ENCODE data around the gene BICDL2.
"Not testable (repeated sequence)": the region's sequence is repeated elsewhere in the genome, so short reads cannot be mapped to it uniquely, and the experiment has no call there.

Gene BICDL2

DNA sequence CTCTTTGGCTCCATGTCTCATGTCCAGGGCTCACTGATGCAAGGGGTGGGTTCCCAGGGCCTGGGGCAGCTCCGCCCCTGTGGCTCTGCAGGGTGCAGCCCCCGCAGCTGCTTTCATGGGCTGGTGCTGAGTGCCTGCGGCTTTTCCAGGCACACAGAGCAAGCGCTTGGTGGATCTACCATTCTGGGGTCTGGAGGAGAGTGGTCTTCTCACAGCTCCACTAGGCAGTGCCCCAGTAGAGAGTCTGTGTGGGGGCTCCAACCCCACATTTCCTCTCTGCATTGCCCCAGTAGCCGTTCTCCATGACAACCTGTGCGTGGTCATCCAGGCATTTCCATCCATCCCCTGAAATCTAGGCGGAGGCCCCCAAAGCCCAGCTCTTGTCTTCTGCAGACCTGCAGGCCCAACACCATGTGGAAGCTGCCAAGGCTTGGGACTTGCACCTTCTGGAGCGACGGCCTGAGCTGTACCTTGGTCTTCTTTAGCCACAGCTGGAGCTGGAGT, 33.9 kb upstream of the BICDL2 start:
- no peak for DNase-seq (ENCODE audit: low read depth)
- TF ChIP-seq, protein P1, sequence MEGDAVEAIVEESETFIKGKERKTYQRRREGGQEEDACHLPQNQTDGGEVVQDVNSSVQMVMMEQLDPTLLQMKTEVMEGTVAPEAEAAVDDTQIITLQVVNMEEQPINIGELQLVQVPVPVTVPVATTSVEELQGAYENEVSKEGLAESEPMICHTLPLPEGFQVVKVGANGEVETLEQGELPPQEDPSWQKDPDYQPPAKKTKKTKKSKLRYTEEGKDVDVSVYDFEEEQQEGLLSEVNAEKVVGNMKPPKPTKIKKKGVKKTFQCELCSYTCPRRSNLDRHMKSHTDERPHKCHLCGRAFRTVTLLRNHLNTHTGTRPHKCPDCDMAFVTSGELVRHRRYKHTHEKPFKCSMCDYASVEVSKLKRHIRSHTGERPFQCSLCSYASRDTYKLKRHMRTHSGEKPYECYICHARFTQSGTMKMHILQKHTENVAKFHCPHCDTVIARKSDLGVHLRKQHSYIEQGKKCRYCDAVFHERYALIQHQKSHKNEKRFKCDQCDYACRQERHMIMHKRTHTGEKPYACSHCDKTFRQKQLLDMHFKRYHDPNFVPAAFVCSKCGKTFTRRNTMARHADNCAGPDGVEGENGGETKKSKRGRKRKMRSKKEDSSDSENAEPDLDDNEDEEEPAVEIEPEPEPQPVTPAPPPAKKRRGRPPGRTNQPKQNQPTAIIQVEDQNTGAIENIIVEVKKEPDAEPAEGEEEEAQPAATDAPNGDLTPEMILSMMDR (IDR thresholded peaks at IDR 0.05; ENCODE audit: insufficient read depth, low read depth, low read length, missing control alignments): no peak
- H3K4me3 ChIP-seq (ENCODE audit: low read depth, low read length): no peak overlapping the region

GRCh38 chr16:3069146-3069545, 32.4 kb upstream of the BICDL2 start:
- DNase-seq (ENCODE audit: low read depth); H3K4me3 ChIP-seq (ENCODE audit: low read depth, low read length): not testable (repeated sequence)

GRCh38 chr16:3068487-3068886, 31.7 kb upstream of the BICDL2 start:
- no peak for DNase-seq (ENCODE audit: low read depth)
- TF ChIP-seq, protein P1 (IDR thresholded peaks at IDR 0.05; ENCODE audit: insufficient read depth, low read depth, low read length, missing control alignments): no peak
- H3K4me3 ChIP-seq (ENCODE audit: low read depth, low read length): no peak overlapping the region

GRCh38 chr16:3066440-3066748, 29.6 kb upstream of the BICDL2 start:
- TF ChIP-seq, protein P1 (IDR thresholded peaks at IDR 0.05; ENCODE audit: insufficient read depth, low read depth, low read length, missing control alignments): no peak
- no peak for DNase-seq (ENCODE audit: low read depth)
- peak overlapping the region; percentile 58 for H3K4me3 ChIP-seq (ENCODE audit: low read depth, low read length)

GRCh38 chr16:3065742-3066439, 29.1 kb upstream of the BICDL2 start:
- TF ChIP-seq, protein P1 (IDR thresholded peaks at IDR 0.05; ENCODE audit: insufficient read depth, low read depth, low read length, missing control alignments): no peak
- peak overlapping the region; percentile 58 for H3K4me3 ChIP-seq (ENCODE audit: low read depth, low read length)
- DNase-seq (ENCODE audit: low read depth): no peak

DNA sequence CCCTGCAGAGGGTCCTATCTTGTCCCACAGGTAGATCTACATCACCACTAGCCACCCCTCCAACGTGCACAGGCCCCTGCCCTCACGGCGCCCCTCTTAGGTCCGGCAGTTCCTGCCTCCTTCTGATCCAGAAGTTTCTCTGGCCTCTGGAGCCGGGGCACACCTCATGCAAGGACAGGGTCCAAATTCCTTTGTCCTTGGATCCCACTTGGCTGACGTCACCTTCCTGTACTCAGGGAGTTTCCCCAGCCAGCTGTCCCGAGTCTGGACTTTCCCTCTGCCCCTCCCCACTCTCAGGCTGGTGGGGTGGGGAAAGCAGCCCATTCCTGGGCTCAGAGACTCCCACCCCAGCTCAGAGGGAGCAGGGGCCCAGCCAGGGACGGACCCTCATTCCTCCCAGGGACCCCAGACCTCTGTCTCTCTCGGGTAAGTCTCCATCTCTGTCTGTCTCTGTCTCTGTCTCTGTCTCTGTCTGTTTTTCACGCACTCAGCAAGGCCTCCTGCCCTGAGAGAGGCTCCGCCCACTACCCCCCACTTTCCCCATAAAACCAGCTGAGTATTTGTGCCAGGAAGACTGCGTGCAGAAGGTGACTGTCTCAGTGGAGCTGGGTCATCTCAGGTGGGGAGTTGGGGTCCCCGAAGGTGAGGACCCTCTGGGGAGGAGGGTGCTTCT, 28.5 kb upstream of the BICDL2 start, which contains the start of gene IL32:
Gene IL32 (plus strand): TSS at position 572 of the 673 bp plus-strand sequence. CDS start 172 bp downstream, outside the sequence.
- TF ChIP-seq, protein P1 (IDR thresholded peaks at IDR 0.05; ENCODE audit: insufficient read depth, low read depth, low read length, missing control alignments): no peak
- DNase-seq (ENCODE audit: low read depth): peak; percentile 65
- H3K4me3 ChIP-seq (ENCODE audit: low read depth, low read length): peak within 1 kb of the TSS; percentile 58

DNA sequence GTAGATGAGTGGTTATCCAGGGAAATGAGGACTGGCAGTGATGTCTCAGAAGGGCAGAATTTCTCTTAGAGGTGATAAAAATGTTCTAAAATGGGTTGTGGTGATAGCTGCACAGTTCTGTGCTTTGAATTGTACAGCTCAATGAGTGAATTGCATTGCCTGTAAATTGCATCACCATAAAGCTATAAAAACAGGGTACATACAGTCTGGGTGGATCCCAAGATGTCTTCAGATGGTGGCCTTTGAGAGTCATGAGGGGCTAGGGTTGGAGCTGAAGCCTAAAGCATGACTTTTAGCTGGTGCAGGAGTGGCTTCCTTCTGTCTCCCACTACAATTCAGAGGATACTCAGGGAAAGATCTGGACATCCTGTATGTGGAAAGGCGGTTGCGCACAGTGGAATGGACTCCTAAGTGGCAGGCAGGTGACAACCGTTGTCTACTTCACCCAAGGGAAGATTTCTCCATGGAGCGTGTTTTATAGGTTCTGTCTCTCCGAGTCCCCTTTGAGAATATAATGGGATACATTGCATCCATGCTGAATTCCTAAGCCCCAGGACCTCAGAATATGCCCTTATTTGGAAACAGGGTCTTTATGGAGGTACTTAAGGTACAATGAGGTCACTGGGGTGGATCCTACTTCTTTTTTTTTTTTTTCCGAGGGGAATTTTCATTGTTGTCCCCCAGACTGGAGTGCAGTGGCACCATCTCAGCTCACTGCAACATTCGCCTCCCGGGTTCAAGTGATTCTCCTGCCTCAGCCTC, 27.1 kb upstream of the BICDL2 start:
- DNase-seq (ENCODE audit: low read depth): no peak
- no peak overlapping the region for H3K4me3 ChIP-seq (ENCODE audit: low read depth, low read length)
- TF ChIP-seq, protein P1 (IDR thresholded peaks at IDR 0.05; ENCODE audit: insufficient read depth, low read depth, low read length, missing control alignments): no peak

All from GM12865 (cell line).